ENCODE measurements around the gene HSPH1.
"Not testable (repeated sequence)": the region's sequence is repeated elsewhere in the genome, so short reads cannot be mapped to it uniquely, and the experiment has no call there.

Gene HSPH1

DNA sequence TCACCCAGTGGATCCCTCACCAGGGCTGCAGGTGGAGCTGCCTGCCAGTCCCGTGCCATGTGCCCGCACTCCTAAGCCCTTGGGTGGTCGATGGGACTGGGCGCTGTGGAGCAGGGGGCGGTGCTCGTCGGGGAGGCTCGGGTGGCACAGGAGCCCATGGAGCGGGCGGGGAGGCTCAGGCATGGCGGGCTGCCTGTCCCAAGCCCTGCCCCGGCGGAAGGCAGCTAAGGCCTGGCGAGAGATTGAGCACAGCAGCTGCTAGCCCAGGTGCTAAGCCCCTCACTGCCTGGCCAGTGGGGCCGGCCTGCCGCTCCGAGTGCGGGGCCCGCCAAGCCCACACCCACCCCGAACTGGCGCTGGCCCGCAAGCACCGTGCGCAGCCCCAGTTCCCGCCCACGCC, 21.3 kb upstream of the HSPH1 start:
- TF ChIP-seq TSHZ2 (CRISPR knock-in tag; IDR thresholded peaks at IDR 0.05) (no peak), ZFP3 (CRISPR knock-in tag; IDR thresholded peaks at IDR 0.05) (no peak), RARB (CRISPR knock-in tag; IDR thresholded peaks at IDR 0.05) (no peak), ZNF565 (CRISPR knock-in tag; conservative IDR thresholded peaks at IDR 0.05; ENCODE audit: low read depth) (no peak), ZFP30 (CRISPR knock-in tag; IDR thresholded peaks at IDR 0.05) (no peak), OSR1 (CRISPR knock-in tag; IDR thresholded peaks at IDR 0.05) (no peak), POU6F1 (CRISPR knock-in tag; IDR thresholded peaks at IDR 0.05; ENCODE audit: borderline replicate concordance, low read depth) (no peak), CSRNP3 (CRISPR knock-in tag; IDR thresholded peaks at IDR 0.05) (no peak), ZNF8 (CRISPR knock-in tag; IDR thresholded peaks at IDR 0.05) (no peak), BACH2 (CRISPR knock-in tag; IDR thresholded peaks at IDR 0.05; ENCODE audit: borderline replicate concordance) (no peak)
- TF ChIP-seq, protein P1, sequence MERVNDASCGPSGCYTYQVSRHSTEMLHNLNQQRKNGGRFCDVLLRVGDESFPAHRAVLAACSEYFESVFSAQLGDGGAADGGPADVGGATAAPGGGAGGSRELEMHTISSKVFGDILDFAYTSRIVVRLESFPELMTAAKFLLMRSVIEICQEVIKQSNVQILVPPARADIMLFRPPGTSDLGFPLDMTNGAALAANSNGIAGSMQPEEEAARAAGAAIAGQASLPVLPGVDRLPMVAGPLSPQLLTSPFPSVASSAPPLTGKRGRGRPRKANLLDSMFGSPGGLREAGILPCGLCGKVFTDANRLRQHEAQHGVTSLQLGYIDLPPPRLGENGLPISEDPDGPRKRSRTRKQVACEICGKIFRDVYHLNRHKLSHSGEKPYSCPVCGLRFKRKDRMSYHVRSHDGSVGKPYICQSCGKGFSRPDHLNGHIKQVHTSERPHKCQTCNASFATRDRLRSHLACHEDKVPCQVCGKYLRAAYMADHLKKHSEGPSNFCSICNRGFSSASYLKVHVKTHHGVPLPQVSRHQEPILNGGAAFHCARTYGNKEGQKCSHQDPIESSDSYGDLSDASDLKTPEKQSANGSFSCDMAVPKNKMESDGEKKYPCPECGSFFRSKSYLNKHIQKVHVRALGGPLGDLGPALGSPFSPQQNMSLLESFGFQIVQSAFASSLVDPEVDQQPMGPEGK (CRISPR knock-in tag; IDR thresholded peaks at IDR 0.05; ENCODE audit: borderline replicate concordance) = no peak
- no peak for ATAC-seq

GRCh38 chr13:31179754-31180153, 18.1 kb upstream of the HSPH1 start:
- no peak for ATAC-seq
- TF ChIP-seq, protein P1 (CRISPR knock-in tag; IDR thresholded peaks at IDR 0.05; ENCODE audit: borderline replicate concordance) = no peak
- TF ChIP-seq ZNF70 (CRISPR knock-in tag; IDR thresholded peaks at IDR 0.05) (no peak), ESRRG (CRISPR knock-in tag; IDR thresholded peaks at IDR 0.05) (no peak), ISL1 (CRISPR knock-in tag; IDR thresholded peaks at IDR 0.05) (no peak), ZNF8 (CRISPR knock-in tag; IDR thresholded peaks at IDR 0.05) (no peak), GLIS3 (CRISPR knock-in tag; IDR thresholded peaks at IDR 0.05) (no peak)

DNA sequence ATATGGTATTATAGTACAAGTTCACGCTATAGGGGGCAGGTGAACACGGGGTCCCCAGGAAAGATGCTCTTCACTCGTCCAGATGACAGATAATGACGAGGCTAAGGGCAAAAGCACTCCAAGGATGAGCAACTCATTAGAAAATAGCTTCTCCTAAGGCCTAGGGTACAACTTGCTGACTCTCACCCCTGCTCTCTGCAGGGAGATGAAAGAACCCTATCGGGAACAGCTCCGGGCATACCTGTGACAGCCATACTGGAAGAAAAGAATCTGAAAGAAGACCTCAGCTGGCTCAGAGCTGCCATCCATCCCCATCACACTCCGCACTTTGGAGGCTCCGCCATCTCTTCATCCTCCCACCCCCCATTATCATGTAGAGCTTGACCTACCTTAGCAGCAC, 17.5 kb upstream of the HSPH1 start:
- no peak for ATAC-seq

DNA sequence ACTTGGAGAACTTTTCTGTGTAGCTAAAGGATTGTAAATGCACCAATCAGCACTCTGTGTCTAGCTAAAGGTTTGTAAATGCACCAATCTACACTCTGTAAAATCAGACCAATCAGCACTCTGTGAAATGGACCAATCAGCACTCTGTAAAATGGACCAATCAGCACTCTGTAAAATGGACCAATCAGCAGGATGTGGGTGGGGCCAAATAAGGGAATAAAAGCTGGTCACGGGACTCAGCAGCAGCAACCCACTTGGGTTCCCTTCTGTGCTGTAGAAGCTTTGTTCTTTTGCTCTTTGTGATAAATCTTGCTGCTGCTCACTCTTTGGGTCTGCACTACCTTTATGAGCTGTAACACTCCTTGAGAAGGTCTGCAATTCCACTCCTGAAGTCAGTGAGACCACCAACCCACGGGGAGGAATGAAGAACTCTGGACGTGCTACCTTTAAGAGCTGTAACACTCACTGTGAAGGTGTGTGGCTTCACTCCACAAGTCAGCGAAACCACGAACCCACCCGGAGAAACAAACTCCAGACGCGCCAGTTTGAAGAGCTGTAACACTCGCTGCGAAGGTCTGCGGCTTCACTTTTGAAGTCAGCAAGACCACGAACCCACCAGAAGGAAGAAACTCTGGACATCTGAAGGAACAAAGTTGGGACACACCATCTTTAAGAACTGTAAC, 16.2 kb upstream of the HSPH1 start:
- not testable (repeated sequence) for ATAC-seq

More for the DNA sequence above, 17.5 kb upstream of the HSPH1 start:
- no peak for TF ChIP-seq SNAI2 (CRISPR knock-in tag; IDR thresholded peaks at IDR 0.05)
- TF ChIP-seq ESRRG (CRISPR knock-in tag; IDR thresholded peaks at IDR 0.05) = no peak
- no peak for TF ChIP-seq ZFP30 (CRISPR knock-in tag; IDR thresholded peaks at IDR 0.05)
- TF ChIP-seq RARB (CRISPR knock-in tag; IDR thresholded peaks at IDR 0.05) = no peak

Measured in SK-N-SH treated with all-trans-retinoic acid at 6 μM for 48 hours (cell line).